Mucosa of gallbladder (tissue), 1 donor: ENCODE data around the gene PRKAR2B. TPM values are rescaled to one million over a fixed set of nuclear protein-coding genes. Genes with fewer than 3 reads are reported as not detected.
"Not testable (repeated sequence)": the region's sequence is repeated elsewhere in the genome, so short reads cannot be mapped to it uniquely, and the experiment has no call there.

Source experiments
- DNase-seq: peaks from one replicate; pipeline ENCODE4 v3.0.0-alpha.2; 2020; ENCODE audit warnings: low spot score
- total RNA-seq: library from RNA; stranded (reverse); gene quantifications from one replicate; pipeline ENCODE4 v1.2.1, GENCODE V29; 2021
- donor health status: DM: no; HTN: no; CAD: no.

Gene PRKAR2B
- total RNA-seq, 1 donor from 2014 or later, result 7.1 TPM

GRCh38 chr7:107078517-107078966 lies 34.0 kb downstream of the PRKAR2B start:
- DNase-seq, result no peak

DNA sequence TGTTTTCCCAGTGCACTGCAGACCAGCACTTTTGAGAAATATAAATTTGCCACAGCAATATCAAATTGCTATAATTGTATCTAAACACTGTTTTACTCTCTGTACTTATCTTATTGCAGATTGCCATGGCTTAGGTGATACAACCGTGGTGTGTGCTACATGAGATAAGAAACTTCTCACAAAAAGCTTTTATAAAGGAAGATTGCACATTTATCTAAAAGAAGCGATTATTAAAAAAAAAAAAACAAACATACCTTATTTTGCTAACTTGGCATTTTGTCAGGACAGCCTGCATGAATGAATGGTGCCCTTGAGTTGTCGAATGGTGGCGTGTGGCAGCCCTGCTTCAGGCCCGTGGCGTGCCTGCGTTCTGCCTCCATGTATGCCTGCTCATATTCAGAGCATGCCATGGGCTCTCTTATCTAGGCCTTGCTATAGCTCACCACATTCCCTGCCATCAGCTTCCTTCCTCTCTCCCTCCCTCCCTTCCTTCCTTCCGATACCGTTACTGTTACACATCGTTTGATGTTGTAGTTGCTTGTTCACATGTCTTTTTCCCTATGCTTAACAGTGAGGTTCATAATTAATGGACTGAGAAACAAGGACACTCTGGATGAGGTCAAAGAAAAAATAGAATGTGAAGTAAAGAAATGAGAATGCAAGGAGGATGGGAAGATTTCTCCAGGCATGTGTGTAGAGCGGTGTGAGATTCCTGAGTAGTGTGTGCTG lies 34.9 kb downstream of the PRKAR2B start:
- DNase-seq, result no peak

DNA sequence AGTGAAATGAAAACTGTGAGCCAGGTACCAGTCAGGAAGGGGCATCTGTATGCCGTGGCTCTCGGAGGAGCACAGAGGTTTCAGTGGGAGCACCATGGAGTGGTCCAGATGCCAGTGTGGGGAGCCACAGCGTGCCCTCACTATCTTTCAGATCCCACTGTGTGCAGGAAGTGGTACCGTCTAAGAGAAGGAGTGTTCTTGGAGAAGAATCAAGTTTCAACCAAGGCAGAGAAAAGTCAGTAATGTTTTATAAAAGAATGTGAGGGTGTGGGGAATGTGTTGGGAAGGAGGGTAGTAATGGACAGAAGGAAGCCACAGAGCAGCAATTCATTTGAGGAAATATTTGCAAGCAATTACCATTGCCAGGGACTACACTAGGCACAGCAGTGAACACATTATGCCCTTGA lies 35.6 kb downstream of the PRKAR2B start:
- no peak for DNase-seq

GRCh38 chr7:107080533-107080932 lies 36.0 kb downstream of the PRKAR2B start:
- no peak for DNase-seq

DNA sequence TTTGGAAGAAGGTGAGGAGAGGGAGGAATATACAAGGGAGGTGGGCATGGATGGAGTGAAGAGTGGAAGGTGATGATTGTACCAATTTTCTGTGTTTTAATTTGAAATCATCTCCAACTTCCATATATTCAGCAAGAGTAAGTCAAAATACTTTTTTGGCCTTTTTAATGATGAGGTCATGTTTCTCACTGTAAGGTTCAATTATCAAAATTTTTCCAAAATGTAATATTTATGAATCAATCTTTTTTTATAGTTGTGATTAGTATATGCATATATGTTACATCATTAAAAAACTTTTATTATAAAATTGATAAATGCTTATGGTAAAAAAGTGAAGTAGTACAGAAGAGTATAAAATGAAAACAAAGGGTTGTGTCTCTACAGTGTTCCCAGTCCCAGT lies 40.7 kb downstream of the PRKAR2B start:
- DNase-seq, result no peak

DNA sequence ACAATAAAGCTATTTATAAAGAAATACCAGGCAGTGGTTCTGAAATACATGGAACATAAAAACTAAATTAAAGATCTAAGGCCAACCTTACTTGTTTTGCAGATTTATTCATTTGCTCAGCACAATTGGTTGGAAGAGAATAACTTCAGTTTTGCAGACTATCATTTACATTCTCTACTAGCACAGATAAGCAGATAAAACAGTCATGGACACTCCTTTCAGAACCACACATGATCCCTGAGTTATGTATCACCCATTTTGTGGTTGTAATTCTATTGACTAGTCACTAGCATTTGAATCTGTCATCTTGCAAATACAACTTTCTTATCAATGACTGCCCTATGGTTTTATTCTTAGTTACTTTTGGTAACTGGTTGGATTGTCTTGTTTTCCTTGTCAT lies 45.1 kb downstream of the PRKAR2B start:
- DNase-seq, result no peak

GRCh38 chr7:107090457-107090856 lies 46.0 kb downstream of the PRKAR2B start:
- no peak for DNase-seq

DNA sequence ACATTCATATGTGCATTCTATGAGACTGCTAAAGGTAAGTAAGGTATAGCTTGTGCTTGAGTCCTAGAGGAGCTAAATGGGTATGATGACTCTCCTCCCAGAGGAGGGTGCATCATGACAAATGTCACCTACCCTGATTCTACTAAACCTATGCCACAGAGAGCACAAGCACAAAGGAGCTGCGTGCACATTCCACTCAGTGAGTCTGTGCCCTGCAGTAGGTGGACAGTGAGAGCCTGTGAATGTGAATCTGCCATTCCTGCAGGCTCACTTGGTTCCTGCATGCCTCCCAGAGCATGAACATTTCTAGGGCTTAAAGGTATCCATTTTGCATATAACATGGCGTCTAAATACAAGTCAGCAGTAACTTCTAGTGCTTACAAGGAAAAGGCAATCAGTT lies 46.8 kb downstream of the PRKAR2B start:
- DNase-seq, result no peak

- not testable (repeated sequence) for DNase-seq
Measured at GRCh38 chr7:107093671-107094070, 49.2 kb downstream of the PRKAR2B start.

DNA sequence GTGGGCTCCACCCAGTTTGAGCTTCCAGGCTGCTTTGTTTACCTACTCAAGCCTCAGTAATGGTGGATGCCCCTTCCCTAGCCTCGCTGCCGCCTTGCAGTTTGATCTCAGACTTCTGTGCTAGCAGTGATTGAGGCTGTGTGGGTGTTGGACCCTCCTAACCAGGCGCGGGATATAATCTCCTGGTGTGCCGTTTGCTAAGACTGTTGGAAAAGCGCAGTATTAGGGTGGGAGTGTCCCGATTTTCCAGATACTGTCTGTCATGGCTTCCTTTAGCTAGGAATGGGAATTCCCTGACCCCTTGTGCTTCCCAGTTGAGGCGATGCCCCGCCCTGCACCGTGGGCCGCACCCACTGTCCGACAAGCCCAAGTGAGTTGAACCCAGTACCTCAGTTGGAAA lies 54.6 kb downstream of the PRKAR2B start:
- DNase-seq, result not testable (repeated sequence)

DNA sequence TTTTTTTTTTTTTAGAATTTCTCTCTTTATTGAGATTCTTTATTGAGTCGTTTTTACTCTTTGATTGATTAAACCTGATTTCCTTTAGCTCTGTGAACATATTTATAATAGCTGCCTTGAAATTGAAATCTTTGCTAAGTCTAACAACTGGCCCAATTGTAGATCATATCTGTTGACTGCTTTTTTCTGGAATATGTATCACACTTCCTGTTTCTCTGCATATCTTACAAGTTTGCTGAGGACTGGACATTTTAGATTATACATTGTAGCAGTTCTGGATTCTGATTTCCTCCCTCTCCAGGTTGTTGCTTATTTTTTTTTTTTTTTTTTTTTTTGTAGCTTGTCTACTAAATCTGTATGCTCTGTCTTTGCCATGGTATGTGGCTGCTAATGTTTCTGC lies 56.3 kb downstream of the PRKAR2B start:
- no peak for DNase-seq

DNA sequence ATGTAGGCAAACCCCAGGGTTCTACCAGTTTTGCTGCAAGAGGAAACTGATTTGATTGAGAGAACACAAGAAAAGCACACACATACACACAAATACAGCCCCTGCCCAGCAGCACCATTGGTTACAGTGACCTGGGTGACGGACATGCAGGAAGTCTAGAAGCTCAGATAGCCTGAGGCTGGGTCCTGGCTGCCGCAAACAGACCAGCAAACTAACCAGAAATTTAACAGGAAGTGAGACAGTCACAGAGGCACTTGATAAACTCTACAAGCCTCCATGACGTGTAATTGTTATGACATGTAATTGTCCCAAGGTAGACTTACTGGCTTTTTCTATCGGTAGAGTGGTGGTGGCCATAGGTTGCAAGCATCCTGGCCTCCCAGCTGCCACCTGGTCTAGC lies 58.9 kb downstream of the PRKAR2B start:
- DNase-seq, result no peak

DNA sequence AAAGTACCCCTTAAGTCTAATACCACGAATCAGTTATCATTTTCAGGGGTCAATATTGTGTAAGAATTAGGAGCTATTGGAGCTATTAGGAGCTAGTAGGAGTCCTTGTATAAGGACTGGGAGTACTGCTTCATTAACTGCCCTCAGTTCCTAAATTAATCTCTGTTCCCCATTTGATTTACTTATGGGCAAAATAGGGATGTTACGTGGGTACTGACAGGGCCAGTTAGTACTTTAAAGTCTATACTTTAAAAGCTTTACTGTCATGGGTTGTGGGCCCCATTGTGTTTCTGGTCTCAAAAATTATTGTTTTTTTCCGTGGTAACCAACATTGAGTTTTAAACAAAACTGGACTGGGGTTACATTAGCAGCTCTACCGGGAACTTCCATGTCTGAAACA lies 60.3 kb downstream of the PRKAR2B start:
- DNase-seq, result no peak

DNA sequence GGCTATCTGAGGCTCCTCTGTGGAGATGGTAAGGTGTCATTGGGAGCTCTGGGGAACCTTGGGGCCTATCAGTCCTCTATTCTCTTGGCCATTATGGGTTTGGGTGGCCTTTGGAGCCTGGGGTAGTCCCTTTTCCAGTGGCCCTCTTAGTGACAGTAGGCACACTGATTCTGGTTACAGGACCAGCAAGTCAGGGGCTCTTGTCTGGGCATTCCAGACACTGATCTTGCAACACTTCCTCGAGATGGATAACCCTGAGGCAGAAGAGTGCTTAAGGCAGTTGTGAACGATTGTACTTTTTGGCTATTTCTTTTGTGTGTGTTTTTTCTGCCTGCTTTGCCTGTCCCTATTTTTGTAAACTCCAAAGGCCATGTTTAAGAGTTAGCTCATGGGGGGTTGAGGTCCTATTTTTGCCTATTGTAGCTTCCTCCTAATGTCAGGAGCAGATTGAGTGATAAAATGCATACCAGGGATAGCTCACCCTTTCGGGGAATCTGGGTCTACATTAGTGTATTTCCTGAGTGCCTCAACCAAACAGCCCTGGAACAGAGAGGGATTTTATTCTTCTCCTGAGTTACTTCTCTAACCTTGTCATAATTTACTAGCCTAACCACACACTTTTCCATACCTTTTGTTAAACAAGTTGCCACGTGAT lies 61.2 kb downstream of the PRKAR2B start:
- DNase-seq, result no peak

- DNase-seq, result no peak
Measured at GRCh38 chr7:107108793-107109371, 64.4 kb downstream of the PRKAR2B start.

DNA sequence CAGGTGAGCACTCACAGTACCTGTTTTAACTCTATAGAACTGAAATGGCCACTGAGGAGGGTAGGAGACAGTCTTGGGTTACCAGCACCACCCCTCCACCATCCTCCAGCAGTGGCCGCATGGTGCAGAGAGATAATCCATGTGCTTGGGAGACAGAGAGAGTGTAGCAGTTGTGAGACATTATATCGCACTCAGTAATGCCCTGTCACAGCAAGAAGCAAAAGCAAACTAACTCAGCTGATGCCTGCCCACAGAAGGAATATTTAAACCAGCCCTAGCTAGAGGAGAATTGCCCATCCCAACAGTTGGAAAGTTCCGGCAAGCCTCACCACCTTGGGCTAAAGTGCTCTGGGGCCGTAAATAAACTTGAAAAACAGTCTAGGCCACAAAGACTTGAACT lies 65.5 kb downstream of the PRKAR2B start:
- DNase-seq, result no peak

DNA sequence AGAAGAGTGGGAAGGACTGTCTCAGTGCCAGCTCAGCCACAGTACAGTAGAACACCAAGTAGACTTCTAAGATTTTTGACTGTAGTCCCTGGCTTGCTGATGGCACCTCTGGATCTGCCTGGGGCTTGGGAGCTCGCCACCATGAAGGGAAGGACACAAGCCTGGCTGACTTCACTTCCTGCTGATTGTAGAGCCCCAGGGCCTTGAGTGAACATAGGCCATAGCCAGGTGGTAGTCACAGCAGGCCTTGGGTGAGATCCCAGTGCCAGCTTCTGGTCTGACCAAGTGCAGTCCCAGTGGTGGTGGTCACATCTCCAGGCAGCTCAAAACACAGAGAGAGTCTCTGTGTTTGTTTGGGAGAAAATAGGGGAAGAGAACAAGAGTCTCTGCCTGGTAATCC lies 66.7 kb downstream of the PRKAR2B start:
- no peak for DNase-seq

DNA sequence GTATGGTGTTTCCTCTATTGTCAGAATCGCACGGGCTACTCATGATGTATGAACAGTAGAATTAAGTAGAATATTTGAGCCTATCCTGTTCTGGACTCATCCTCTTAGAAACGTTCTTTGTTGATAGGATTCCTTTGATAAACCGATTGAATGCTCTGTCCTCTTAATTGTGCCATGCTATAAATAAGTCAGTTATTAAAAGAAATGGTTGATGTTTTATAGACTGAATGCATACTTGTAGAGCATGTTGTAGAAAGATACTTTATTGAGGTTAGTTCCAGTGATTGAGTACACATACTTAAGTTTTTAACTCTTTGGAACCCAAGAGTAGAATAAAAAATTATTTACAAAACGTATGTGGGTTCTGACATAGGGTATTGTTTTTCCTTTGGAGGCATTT lies 69.4 kb downstream of the PRKAR2B start:
- DNase-seq, result no peak

DNA sequence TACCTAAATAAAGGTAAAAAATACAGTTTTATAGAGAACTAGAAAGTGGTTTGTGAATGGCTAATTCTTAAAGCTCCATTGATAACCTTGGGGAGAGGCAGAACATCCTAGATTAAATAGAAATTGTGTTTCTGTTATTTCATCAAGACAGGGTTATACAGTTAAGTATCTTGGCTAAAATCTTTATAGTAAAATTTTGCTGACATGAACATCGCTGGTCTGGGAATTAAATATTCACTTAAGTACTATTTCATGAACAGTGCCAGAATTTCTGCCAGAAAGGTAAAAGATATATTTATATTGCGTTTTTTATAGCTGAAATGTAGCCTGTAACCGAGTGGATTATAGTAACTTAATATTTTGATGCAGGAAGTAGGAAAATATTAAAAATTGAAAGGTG lies 70.6 kb downstream of the PRKAR2B start:
- DNase-seq, result no peak

GRCh38 chr7:107115762-107116540 lies 71.4 kb downstream of the PRKAR2B start:
- no peak for DNase-seq

DNA sequence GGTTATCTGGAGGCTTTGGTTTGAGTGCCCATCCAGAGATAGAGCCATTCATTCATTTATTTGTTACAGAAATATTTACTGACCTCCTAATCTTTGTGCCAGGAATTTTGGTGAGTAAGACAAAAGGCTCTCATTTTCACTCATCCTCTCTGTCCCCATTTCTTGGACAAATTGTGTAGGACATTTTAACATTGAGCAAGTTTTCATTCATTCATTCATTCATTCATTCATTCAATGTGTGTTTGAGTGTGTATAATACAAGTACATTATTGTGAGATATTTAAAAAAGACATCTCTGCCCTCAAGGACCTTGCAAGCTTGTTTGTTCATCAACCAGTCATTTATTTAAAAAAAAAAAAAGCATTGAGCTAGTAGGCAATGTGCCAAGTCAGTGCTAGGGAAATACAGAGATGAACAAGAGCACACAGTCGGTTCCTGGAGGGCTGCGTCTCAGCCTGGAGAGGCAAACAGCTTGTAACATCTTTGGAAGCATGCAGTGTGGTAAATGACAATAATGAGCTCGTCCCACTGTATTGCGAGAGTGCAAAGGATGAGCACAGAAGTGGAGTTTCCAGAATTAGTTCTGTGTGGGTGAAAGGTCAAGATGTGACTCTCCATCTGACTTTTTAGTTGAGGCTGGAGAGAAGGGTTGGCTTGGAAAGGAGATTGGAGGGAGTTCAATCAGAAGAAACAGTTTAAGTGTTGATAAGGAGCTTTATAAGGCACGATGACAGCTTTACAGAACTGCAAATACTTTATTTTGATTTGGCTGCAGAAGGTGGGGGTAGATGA lies 73.8 kb downstream of the PRKAR2B start:
- DNase-seq, result no peak
